ENCODE measurements around the gene HINT2.

DNA sequence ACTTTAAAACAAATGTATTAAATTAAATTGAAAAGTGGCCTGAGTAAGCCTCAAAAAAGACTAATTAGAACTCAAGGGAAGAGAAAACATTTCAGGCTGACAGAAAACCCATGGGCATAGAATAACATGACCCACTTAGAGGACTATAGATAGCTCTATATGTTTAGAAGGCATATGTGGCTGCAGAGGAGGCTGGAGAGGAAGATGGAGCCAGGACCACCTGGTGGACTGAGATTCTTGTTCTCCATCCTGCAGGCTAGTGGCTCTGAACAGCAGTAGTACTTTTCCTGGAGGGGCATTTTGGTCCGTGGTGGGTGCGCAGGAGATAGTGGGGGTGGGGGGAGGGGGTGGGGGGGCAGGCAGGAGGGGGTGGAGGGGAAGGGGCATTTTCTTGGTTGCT lies 33.8 kb downstream of the HINT2 start:
- TF ChIP-seq, protein P1, sequence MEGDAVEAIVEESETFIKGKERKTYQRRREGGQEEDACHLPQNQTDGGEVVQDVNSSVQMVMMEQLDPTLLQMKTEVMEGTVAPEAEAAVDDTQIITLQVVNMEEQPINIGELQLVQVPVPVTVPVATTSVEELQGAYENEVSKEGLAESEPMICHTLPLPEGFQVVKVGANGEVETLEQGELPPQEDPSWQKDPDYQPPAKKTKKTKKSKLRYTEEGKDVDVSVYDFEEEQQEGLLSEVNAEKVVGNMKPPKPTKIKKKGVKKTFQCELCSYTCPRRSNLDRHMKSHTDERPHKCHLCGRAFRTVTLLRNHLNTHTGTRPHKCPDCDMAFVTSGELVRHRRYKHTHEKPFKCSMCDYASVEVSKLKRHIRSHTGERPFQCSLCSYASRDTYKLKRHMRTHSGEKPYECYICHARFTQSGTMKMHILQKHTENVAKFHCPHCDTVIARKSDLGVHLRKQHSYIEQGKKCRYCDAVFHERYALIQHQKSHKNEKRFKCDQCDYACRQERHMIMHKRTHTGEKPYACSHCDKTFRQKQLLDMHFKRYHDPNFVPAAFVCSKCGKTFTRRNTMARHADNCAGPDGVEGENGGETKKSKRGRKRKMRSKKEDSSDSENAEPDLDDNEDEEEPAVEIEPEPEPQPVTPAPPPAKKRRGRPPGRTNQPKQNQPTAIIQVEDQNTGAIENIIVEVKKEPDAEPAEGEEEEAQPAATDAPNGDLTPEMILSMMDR (conservative IDR thresholded peaks at IDR 0.05; ENCODE audit: low read depth, low read length), result no peak
- TF ChIP-seq EZH2phosphoT487 (IDR thresholded peaks at IDR 0.05; ENCODE audit: borderline replicate concordance, low read length), result no peak
